Measurements from ENCODE around the gene MICAL1. TPM values are rescaled to one million over a fixed set of nuclear protein-coding genes. Genes with fewer than 3 reads are reported as not detected.

The MICAL1 gene
- polyA plus RNA-seq, 1 donor from 2014 or later: 54.2 TPM

GRCh38 chr6:109445382-109445781 lies 10.2 kb downstream of the MICAL1 start:
- no peak overlapping the region for H3K27ac ChIP-seq (ENCODE audit: low read length)
- no peaks in the 10 kb centered on the region for H3K27me3 ChIP-seq (ENCODE audit: insufficient read depth, low read depth, low read length)
- H3F3A ChIP-seq (ENCODE audit: insufficient read depth, low read length, poor library complexity, severe bottlenecking): no peaks in the 10 kb centered on the region
- H3K4me3 ChIP-seq (ENCODE audit: low read length): no peak overlapping the region
- H3K79me2 ChIP-seq (replicated peaks; ENCODE audit: insufficient read depth, low read length): no peaks in the 10 kb centered on the region
- no peaks in the 10 kb centered on the region for H3K9me2 ChIP-seq (ENCODE audit: insufficient read depth, low read length)
- peaks cover 5% of the 10 kb centered on the region for H3K36me3 ChIP-seq (ENCODE audit: insufficient read depth, low read length)
- no peaks in the 10 kb centered on the region for H3K9me3 ChIP-seq (ENCODE audit: low read length)
- H3K4me2 ChIP-seq (ENCODE audit: low read length): no peak overlapping the region
- H2AFZ ChIP-seq (ENCODE audit: low read depth, low read length): no peak overlapping the region
- TF ChIP-seq TAF1 (IDR thresholded peaks at IDR 0.05; ENCODE audit: low read depth): no peak
- no peaks in the 10 kb centered on the region for H4K20me1 ChIP-seq (ENCODE audit: insufficient read depth)
- no peak overlapping the region for H3K9ac ChIP-seq (ENCODE audit: low read length)

- H3K9me3 ChIP-seq (ENCODE audit: low read length): no peaks in the 10 kb centered on the region
- H3K9me2 ChIP-seq (ENCODE audit: insufficient read depth, low read length): no peaks in the 10 kb centered on the region
- H3K79me2 ChIP-seq (replicated peaks; ENCODE audit: insufficient read depth, low read length): no peaks in the 10 kb centered on the region
- no peaks in the 10 kb centered on the region for H4K20me1 ChIP-seq (ENCODE audit: insufficient read depth)
- H3F3A ChIP-seq (ENCODE audit: insufficient read depth, low read length, poor library complexity, severe bottlenecking): no peaks in the 10 kb centered on the region
- H3K4me2 ChIP-seq (ENCODE audit: low read length): no peak overlapping the region
- H3K4me3 ChIP-seq (ENCODE audit: low read length): no peak overlapping the region
- H3K27ac ChIP-seq (ENCODE audit: low read length): no peak overlapping the region
- H2AFZ ChIP-seq (ENCODE audit: low read depth, low read length): no peak overlapping the region
- no peak overlapping the region for H3K9ac ChIP-seq (ENCODE audit: low read length)
- peaks cover 5% of the 10 kb centered on the region for H3K36me3 ChIP-seq (ENCODE audit: insufficient read depth, low read length)
- no peaks in the 10 kb centered on the region for H3K27me3 ChIP-seq (ENCODE audit: insufficient read depth, low read depth, low read length)
- TF ChIP-seq TAF1 (IDR thresholded peaks at IDR 0.05; ENCODE audit: low read depth): no peak
- TF ChIP-seq CTCF (IDR thresholded peaks at IDR 0.05; ENCODE audit: poor library complexity, severe bottlenecking): no peak
- no peak for TF ChIP-seq REST (IDR thresholded peaks at IDR 0.05; ENCODE audit: borderline replicate concordance)
These were observed 12.1 kb downstream of the MICAL1 start for GRCh38 chr6:109443425-109443950.

- H3K27ac ChIP-seq (ENCODE audit: low read length): no peak overlapping the region
- no peak overlapping the region for H3K4me2 ChIP-seq (ENCODE audit: low read length)
These were observed 13.1 kb downstream of the MICAL1 start for GRCh38 chr6:109442393-109442924.

More at GRCh38 chr6:109442393-109442924, 13.1 kb downstream of the MICAL1 start:
- Histone ChIP-seq H3K36me3 (ENCODE audit: insufficient read depth, low read length) (peaks cover 5% of the 10 kb centered on the region), H3K9ac (ENCODE audit: low read length) (no peak overlapping the region), H3K4me3 (ENCODE audit: low read length) (peak overlapping the region; percentile 96), H2AFZ (ENCODE audit: low read depth, low read length) (no peak overlapping the region), H3K27me3 (ENCODE audit: insufficient read depth, low read depth, low read length) (no peaks in the 10 kb centered on the region), H3K9me2 (ENCODE audit: insufficient read depth, low read length) (no peaks in the 10 kb centered on the region), H3F3A (ENCODE audit: insufficient read depth, low read length, poor library complexity, severe bottlenecking) (no peaks in the 10 kb centered on the region), H3K79me2 (replicated peaks; ENCODE audit: insufficient read depth, low read length) (no peaks in the 10 kb centered on the region), H3K9me3 (ENCODE audit: low read length) (no peaks in the 10 kb centered on the region), H4K20me1 (ENCODE audit: insufficient read depth) (no peaks in the 10 kb centered on the region)
- TF ChIP-seq SMC3 (conservative IDR thresholded peaks at IDR 0.05; ENCODE audit: poor library complexity): no peak
- no peak for TF ChIP-seq POLR2AphosphoS5 (IDR thresholded peaks at IDR 0.05)
- TF ChIP-seq CTCF (IDR thresholded peaks at IDR 0.05; ENCODE audit: poor library complexity, severe bottlenecking): no peak
- TF ChIP-seq RAD21 (conservative IDR thresholded peaks at IDR 0.05): no peak
- TF ChIP-seq REST (IDR thresholded peaks at IDR 0.05; ENCODE audit: borderline replicate concordance): no peak
- no peak for TF ChIP-seq EZH2 (IDR thresholded peaks at IDR 0.05; ENCODE audit: borderline replicate concordance, insufficient read depth, low read length, poor library complexity, severe bottlenecking)
- no peak for TF ChIP-seq MXI1 (conservative IDR thresholded peaks at IDR 0.05; ENCODE audit: poor library complexity, severe bottlenecking)
- TF ChIP-seq EP300 (conservative IDR thresholded peaks at IDR 0.05; ENCODE audit: poor library complexity, severe bottlenecking): no peak
- TF ChIP-seq TAF1 (IDR thresholded peaks at IDR 0.05; ENCODE audit: low read depth): no peak

Data from neural cell (in vitro differentiated cells).